ENCODE results near the gene HOXA9.

DNA sequence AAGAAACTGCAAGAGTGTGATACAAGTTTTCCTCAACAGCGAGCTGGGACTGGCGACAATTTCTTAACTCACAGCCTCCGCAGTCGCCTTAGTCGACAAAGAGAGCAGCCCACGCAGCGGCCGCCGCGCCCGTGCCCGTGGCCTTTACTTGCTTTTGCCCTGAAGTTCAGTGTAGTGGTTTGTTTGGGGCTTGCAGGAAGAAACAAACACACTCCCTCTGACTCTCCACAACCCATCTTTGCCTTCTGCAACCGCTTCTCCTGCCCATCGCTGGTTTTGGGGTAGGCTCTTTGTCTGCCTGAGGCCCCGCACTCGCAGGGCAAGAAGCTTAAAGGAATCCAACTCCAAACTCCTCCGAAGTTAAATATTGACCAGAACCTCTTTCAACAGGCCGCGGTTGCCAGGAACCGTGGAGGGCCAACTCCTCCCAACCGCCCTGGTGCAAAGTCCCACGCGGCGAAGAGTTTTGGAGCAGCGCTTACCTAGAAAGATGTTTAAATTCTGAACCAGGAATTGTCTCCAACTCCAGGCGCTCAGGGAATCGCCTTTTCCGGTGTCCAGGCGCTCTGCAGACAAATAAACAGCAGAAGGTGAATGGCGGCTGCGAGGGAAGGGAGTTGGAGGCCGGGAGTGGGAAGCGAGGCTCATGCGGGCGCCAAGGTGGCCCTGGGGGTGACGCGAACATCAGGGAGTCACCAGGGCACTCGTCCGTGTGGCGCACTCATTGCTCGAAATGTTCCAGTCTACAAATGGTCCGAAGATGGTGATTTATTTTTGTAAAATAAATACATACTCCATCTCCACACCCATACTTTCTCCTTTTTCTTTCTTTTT lies 43.0 kb downstream of the HOXA9 start:
- TF ChIP-seq, protein P1, sequence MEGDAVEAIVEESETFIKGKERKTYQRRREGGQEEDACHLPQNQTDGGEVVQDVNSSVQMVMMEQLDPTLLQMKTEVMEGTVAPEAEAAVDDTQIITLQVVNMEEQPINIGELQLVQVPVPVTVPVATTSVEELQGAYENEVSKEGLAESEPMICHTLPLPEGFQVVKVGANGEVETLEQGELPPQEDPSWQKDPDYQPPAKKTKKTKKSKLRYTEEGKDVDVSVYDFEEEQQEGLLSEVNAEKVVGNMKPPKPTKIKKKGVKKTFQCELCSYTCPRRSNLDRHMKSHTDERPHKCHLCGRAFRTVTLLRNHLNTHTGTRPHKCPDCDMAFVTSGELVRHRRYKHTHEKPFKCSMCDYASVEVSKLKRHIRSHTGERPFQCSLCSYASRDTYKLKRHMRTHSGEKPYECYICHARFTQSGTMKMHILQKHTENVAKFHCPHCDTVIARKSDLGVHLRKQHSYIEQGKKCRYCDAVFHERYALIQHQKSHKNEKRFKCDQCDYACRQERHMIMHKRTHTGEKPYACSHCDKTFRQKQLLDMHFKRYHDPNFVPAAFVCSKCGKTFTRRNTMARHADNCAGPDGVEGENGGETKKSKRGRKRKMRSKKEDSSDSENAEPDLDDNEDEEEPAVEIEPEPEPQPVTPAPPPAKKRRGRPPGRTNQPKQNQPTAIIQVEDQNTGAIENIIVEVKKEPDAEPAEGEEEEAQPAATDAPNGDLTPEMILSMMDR (IDR thresholded peaks at IDR 0.05; ENCODE audit: low read depth, low read length), result no peak
- TF ChIP-seq POLR2A (IDR thresholded peaks at IDR 0.05; ENCODE audit: extremely low read depth, insufficient read length) (no peak), MYC (IDR thresholded peaks at IDR 0.05; ENCODE audit: low read depth, low read length) (no peak)
- TF ChIP-seq, protein P2, sequence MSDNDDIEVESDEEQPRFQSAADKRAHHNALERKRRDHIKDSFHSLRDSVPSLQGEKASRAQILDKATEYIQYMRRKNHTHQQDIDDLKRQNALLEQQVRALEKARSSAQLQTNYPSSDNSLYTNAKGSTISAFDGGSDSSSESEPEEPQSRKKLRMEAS (IDR thresholded peaks at IDR 0.05; ENCODE audit: low read depth, low read length), result no peak

Data from NB4 (cell line).